NT2/D1 (cell line): ENCODE results near the gene F2RL3.

ENCODE experiments used
- DNase-seq: peaks from one replicate; pipeline ENCODE4 v3.0.0-alpha.2; 2011; ENCODE audit warnings: low read depth, low spot score
- H3K27me3 ChIP-seq: 2 replicates; pipeline ENCODE4 v1.6.0; 2011; ENCODE audit warnings: mild to moderate bottlenecking; ENCODE audit not compliant: insufficient read length, insufficient read depth
- H3K36me3 ChIP-seq: 2 replicates; pipeline ENCODE4 v1.6.1; 2011; ENCODE audit warnings: mild to moderate bottlenecking, low read length, mixed read lengths; ENCODE audit not compliant: insufficient read depth, insufficient read length
- H3K4me1 ChIP-seq: 2 replicates; pipeline ENCODE4 v1.5.1; 2011; ENCODE audit not compliant: insufficient read depth, insufficient read length
- H3K4me3 ChIP-seq: 2 replicates; pipeline ENCODE4 v1.5.1; 2011; ENCODE audit warnings: low read depth; ENCODE audit not compliant: insufficient read length
- H3K9ac ChIP-seq: 2 replicates; pipeline ENCODE4 v1.6.0; 2011; ENCODE audit warnings: low read depth; ENCODE audit not compliant: insufficient read length
- H3K9me3 ChIP-seq: 2 replicates; pipeline ENCODE4 v1.5.1; 2011; ENCODE audit warnings: mild to moderate bottlenecking, low read length; ENCODE audit not compliant: insufficient read depth
- SUZ12 ChIP-seq: IDR thresholded peaks from 2 replicates; pipeline ENCODE4 v1.6.1; 2011; ENCODE audit not compliant: insufficient read length, insufficient read depth; ENCODE audit errors: extremely low read depth
- YY1 ChIP-seq: IDR thresholded peaks from 2 replicates; pipeline ENCODE4 v1.6.1; 2011; ENCODE audit not compliant: insufficient read length, insufficient read depth
- ZNF274 ChIP-seq: IDR thresholded peaks from 2 replicates; pipeline ENCODE4 v1.6.1; 2011; ENCODE audit warnings: mild to moderate bottlenecking, low read depth, low read length

Gene F2RL3

GRCh38 chr19:16940626-16941025, 51.8 kb downstream of the F2RL3 start:
- no peaks in the 10 kb centered on the region for H3K9me3 ChIP-seq
- no peaks in the 10 kb centered on the region for H3K36me3 ChIP-seq
- no peak overlapping the region for H3K4me3 ChIP-seq
- DNase-seq, result no peak
- H3K4me1 ChIP-seq, result peaks cover 9% of the 10 kb centered on the region
- no peaks in the 10 kb centered on the region for H3K27me3 ChIP-seq
- no peak for TF ChIP-seq ZNF274
- TF ChIP-seq YY1, result no peak
- TF ChIP-seq SUZ12, result no peak
- H3K9ac ChIP-seq, result no peak overlapping the region
